Ishikawa (cell line): ENCODE measurements around the gene ORMDL3.

Experiments
- CEBPB ChIP-seq: IDR thresholded peaks from 2 replicates; pipeline ENCODE4 v1.6.1; 2012
- CREB1 ChIP-seq: IDR thresholded peaks from 2 replicates; pipeline ENCODE4 v1.6.1; 2012; ENCODE audit warnings: low read depth
- EGR1 ChIP-seq: IDR thresholded peaks from 2 replicates; pipeline ENCODE4 v1.6.1; 2012
- EP300 ChIP-seq: IDR thresholded peaks from 2 replicates; pipeline ENCODE4 v1.6.1; 2012; ENCODE audit warnings: borderline replicate concordance
- FOXM1 ChIP-seq: IDR thresholded peaks from 2 replicates; pipeline ENCODE4 v1.6.1; 2012; ENCODE audit warnings: low read depth, borderline replicate concordance
- MAX ChIP-seq: IDR thresholded peaks from 2 replicates; pipeline ENCODE4 v1.6.1; 2012
- NFIC ChIP-seq: IDR thresholded peaks from 2 replicates; pipeline ENCODE4 v1.6.1; 2012
- RAD21 ChIP-seq: IDR thresholded peaks from 2 replicates; pipeline ENCODE4 v1.6.1; 2012; ENCODE audit warnings: low read depth
- REST ChIP-seq: IDR thresholded peaks from 2 replicates; pipeline ENCODE4 v1.6.1; 2012; ENCODE audit warnings: low read depth, mild to moderate bottlenecking
- TAF1 ChIP-seq: IDR thresholded peaks from 2 replicates; pipeline ENCODE4 v1.6.1; 2012; ENCODE audit warnings: low read depth, mild to moderate bottlenecking
- TCF12 ChIP-seq: IDR thresholded peaks from 2 replicates; pipeline ENCODE4 v1.6.1; 2012; ENCODE audit warnings: low read depth
- TEAD4 ChIP-seq: IDR thresholded peaks from 2 replicates; pipeline ENCODE4 v1.6.1; 2012
- USF1 ChIP-seq: IDR thresholded peaks from 2 replicates; pipeline ENCODE4 v1.6.1; 2012
- YY1 ChIP-seq: IDR thresholded peaks from 2 replicates; pipeline ENCODE4 v1.6.1; 2012; ENCODE audit warnings: low read depth
- ZBTB7A ChIP-seq: IDR thresholded peaks from 2 replicates; pipeline ENCODE4 v1.6.1; 2012; ENCODE audit warnings: low read depth

ORMDL3 gene

GRCh38 chr17:39953471-39953888 is 26.1 kb upstream of the ORMDL3 start:
- TF ChIP-seq TAF1, result no peak
- no peak for TF ChIP-seq MAX
- TF ChIP-seq TCF12, result no peak
- no peak for TF ChIP-seq EGR1
- no peak for TF ChIP-seq RAD21
- TF ChIP-seq NFIC, result no peak
- 0 out of 2 replicates have a peak, but pooled peaks have one; percentile 33 for TF ChIP-seq YY1

- no peak for TF ChIP-seq CREB1
- no peak for TF ChIP-seq USF1
- TF ChIP-seq TCF12, result no peak
- TF ChIP-seq TAF1, result peak; percentile 42; the same call in 1 of the 2 replicates
- TF ChIP-seq MAX, result no peak
- no peak for TF ChIP-seq TEAD4
- TF ChIP-seq RAD21, result no peak
- peak; percentile 87 for TF ChIP-seq EGR1
- no peak for TF ChIP-seq REST
- 0 out of 2 replicates have a peak, but pooled peaks have one; percentile 22 for TF ChIP-seq YY1
Measured at GRCh38 chr17:39952680-39953470, 25.5 kb upstream of the ORMDL3 start.

DNA sequence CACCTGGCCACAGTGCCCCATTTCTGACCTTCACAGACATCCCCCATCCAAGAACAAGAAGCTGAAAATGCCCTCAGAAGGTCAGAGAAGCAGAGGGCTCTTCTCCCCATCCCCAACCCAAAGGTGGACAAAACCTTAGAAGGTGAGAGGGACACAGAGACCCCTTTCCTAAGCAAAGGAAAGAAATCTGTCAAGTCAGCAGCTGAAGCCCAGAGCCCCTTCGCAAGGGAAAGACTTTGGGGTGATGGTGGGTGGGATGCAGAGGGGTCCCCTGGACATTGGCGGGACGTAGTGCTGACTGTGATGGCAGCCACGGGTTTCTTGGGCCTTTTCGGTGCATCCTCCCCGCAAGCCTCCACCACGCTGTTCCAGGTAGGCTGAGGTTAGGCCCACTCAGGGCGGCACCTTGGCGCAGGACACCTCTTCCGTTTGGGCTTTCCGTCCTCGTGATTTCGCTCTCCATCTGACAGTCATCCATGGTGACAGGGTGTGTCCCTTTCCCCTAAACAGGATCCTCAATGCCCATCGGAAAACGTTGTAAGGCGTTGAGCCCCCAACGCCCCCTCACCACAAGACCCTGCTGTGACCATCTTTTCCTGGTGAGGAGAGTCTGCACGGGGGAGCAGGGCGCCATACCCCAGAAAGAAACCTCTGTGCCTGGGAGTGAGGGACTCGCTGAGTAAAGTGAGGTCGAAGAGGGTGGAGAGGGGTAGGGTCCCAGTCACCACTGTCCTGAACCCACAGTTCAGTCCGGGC is 24.7 kb upstream of the ORMDL3 start:
- TF ChIP-seq YY1 (no peak), CEBPB (no peak), MAX (no peak), EP300 (no peak), EGR1 (no peak), FOXM1 (no peak), RAD21 (no peak)

DNA sequence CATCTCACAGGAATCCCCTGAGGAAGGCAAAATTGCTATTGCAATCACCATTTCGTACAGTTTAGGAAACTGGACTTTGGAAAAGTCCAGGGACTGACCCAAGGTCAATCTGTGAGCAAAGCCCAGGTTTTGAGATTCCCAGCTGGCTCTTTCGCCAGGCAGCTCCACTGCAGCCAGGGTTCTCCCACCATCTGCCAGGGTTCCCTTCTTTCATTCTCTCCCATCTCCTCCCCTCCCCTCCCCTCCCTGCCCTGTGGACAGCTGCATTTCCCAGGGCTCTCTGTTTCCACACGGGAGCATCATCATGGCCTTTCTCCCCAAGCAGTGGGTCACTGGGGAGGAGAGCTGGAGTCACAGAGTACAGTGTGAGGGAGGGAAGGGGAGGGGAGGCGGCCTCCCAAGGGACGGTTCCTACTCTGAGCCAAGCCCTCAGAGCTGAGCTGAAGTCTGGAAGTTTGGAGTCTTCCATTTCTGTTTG is 23.5 kb upstream of the ORMDL3 start:
- TF ChIP-seq FOXM1, result no peak
- no peak for TF ChIP-seq MAX
- TF ChIP-seq TAF1, result no peak
- TF ChIP-seq YY1, result no peak
- no peak for TF ChIP-seq RAD21
- TF ChIP-seq CREB1, result no peak
- no peak for TF ChIP-seq REST
- no peak for TF ChIP-seq TEAD4
- TF ChIP-seq USF1, result no peak
- TF ChIP-seq TCF12, result no peak
- no peak for TF ChIP-seq EGR1
- TF ChIP-seq NFIC, result no peak
- no peak for TF ChIP-seq CEBPB
- TF ChIP-seq EP300, result no peak
- no peak for TF ChIP-seq ZBTB7A

- TF ChIP-seq NFIC (no peak), TAF1 (no peak), CREB1 (no peak), FOXM1 (no peak), TEAD4 (no peak), USF1 (no peak), REST (no peak), EGR1 (no peak)
Measured at GRCh38 chr17:39949028-39949427, 21.6 kb upstream of the ORMDL3 start.
